AG10803 (cell line): ENCODE measurements around the gene NFATC2.
A peak's percentile ranks its signal among the peaks of the same experiment; 100 is the strongest.
"Not testable (repeated sequence)": the region's sequence is repeated elsewhere in the genome, so short reads cannot be mapped to it uniquely, and the experiment has no call there.

ENCODE experiments used
- DNase-seq: peaks from one replicate; pipeline ENCODE4 v3.0.0; 2010; ENCODE audit warnings: low read depth
- H3K4me3 ChIP-seq: 2 replicates; pipeline ENCODE4 v1.5.1; 2011; ENCODE audit warnings: mild to moderate bottlenecking, low read length, control low read depth
- CTCF ChIP-seq: conservative IDR thresholded peaks from 2 replicates; pipeline ENCODE4 v1.5.1; 2011; ENCODE audit warnings: mild to moderate bottlenecking, low read length, control low read depth, inconsistent platforms

NFATC2 gene

GRCh38 chr20:51575486-51575885 lies 33.0 kb upstream of the NFATC2 start:
- no peak for TF ChIP-seq CTCF
- H3K4me3 ChIP-seq = no peak overlapping the region
- no peak for DNase-seq

- DNase-seq = no peak
- no peak for TF ChIP-seq CTCF
- H3K4me3 ChIP-seq = no peak overlapping the region
Measured at GRCh38 chr20:51574248-51575033, 31.9 kb upstream of the NFATC2 start.

GRCh38 chr20:51573576-51574243 lies 31.2 kb upstream of the NFATC2 start:
- TF ChIP-seq CTCF = no peak
- H3K4me3 ChIP-seq = no peak overlapping the region
- DNase-seq = no peak

GRCh38 chr20:51571460-51571794 lies 28.9 kb upstream of the NFATC2 start:
- no peak for TF ChIP-seq CTCF

GRCh38 chr20:51570739-51571459 lies 28.4 kb upstream of the NFATC2 start:
- TF ChIP-seq CTCF = no peak
- DNase-seq = peak; percentile 30
- H3K4me3 ChIP-seq = no peak overlapping the region; the same call in 1 of the 2 replicates

More at GRCh38 chr20:51571460-51571794, 28.9 kb upstream of the NFATC2 start:
- no peak overlapping the region for H3K4me3 ChIP-seq
- no peak for DNase-seq

- no peak for TF ChIP-seq CTCF
- H3K4me3 ChIP-seq = no peak overlapping the region; the same call in 1 of the 2 replicates
- DNase-seq = no peak
Measured at GRCh38 chr20:51569815-51570738, 27.6 kb upstream of the NFATC2 start.

- H3K4me3 ChIP-seq = not testable (repeated sequence)
Measured at GRCh38 chr20:51568533-51568932, 26.0 kb upstream of the NFATC2 start.

More at GRCh38 chr20:51568533-51568932, 26.0 kb upstream of the NFATC2 start:
- DNase-seq = not testable (repeated sequence)
